SH-SY5Y (cell line): Measurements from ENCODE around the gene UST.

Source experiments
- GATA2 ChIP-seq: IDR thresholded peaks from 2 replicates; pipeline ENCODE4 v1.6.1; 2011; ENCODE audit warnings: mild to moderate bottlenecking, low read depth, low read length
- GATA3 ChIP-seq: IDR thresholded peaks from 2 replicates; pipeline ENCODE4 v1.6.1; 2011; ENCODE audit warnings: low read depth, mild to moderate bottlenecking, low read length, moderate library complexity

The UST gene

DNA sequence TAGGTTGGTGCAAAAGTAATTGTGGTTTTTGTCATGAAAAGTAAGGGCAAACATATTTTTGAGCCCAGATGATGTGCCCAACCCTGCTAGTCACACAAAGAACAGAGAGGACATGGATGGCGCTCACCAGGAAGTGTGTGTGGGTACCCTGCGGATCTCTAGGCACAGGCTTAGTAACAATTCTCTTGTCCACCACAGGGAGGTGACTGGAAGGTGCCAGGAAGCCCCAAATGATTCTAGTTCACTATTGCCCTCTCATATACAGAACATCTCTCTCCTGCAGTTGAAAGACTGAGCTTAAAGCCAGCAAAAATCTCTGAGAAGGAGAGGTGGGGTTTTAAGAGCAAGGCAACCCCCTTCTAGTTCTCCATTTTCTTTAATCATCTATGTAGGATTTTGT, 298.6 kb downstream of the UST start:
- TF ChIP-seq GATA2 (no peak), GATA3 (no peak)

DNA sequence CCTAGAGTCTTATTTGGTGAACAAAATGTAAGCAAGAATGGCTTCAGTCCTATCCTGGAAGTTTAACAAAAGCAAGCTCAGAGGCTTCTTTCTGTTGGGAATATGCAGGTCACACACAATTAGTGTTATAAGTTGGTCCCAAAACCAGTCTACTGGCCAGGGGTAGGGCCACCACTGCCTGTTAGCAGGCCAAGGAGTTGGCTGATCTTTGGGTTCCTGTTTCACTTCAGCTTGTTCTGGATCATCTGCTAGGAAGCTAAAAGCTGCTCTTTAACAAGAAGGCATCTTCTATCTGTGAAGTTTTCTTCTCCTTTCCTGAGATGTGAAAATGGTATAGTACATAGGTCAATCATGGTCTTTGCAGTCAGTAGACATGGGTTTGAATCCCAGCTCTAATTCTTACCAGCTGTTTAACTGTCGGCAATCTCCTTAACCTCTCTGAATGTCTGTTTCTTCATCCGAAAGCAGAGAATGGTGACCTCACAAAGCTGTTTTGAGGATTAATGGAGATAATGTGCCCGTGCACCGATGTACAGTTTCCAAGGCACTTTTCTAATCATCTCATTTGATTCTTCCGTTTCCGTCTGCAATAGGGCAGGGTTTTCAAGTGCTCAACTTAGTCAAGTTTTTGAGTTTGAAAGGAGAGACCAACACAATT, 299.5 kb downstream of the UST start:
- TF ChIP-seq GATA3 (no peak), GATA2 (no peak)

DNA sequence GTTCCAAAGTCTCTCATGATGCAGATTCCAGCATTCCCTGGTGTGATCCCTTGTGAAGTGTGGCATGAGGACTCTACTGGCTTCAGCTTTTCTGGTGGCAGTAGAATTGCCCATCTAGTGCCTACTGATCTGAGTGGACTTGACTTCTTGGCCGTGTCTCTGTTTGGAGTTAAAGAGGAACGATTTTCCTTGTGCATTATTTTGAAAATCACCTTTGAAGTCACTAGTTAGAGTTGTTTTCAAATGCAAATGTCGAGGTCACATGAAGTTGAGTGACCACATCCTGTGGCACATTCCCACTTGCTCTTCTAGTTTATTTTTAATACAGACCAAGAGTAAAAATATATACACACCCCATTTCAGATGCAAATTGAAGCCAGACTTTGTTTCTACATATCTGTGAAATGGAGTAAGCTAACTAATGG, 300.0 kb downstream of the UST start:
- TF ChIP-seq GATA3, result no peak
- TF ChIP-seq GATA2, result no peak

DNA sequence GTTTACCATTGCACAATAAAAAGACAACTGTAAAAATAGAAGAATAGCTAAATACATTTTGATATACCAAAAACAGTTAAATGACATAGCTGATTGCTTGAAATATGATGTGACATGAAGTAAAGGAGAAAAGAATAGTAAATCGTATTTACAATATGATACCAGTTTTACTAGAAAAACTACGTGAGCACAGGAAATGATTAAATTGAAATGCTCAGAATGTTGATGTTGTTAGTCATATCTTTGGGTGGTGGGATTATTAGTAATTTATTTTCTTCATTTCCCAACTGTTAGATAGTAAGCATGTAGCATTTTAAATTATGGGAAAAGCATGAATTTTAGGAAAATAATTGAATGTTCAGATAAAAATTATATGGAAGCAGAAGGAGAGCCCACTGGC, 302.4 kb downstream of the UST start:
- no peak for TF ChIP-seq GATA2
- no peak for TF ChIP-seq GATA3

DNA sequence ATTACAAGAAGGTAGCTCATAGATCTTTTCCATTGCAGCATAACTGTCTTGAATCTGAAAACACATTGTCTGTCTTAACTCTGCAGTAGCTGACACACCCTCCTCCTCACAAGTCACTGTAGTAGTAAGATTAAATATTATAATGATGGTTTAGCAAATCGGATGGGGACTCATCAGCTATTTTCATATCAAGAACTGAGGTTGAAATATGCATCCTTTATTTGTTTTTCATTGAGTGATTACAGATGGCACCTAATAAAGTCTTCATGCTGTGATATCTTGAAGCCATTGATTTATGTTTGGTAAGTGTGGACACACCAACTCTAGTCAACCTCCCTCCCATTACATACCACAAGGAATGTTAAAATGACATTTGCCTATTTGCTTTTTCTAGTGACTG, 303.3 kb downstream of the UST start:
- TF ChIP-seq GATA3, result no peak
- no peak for TF ChIP-seq GATA2

DNA sequence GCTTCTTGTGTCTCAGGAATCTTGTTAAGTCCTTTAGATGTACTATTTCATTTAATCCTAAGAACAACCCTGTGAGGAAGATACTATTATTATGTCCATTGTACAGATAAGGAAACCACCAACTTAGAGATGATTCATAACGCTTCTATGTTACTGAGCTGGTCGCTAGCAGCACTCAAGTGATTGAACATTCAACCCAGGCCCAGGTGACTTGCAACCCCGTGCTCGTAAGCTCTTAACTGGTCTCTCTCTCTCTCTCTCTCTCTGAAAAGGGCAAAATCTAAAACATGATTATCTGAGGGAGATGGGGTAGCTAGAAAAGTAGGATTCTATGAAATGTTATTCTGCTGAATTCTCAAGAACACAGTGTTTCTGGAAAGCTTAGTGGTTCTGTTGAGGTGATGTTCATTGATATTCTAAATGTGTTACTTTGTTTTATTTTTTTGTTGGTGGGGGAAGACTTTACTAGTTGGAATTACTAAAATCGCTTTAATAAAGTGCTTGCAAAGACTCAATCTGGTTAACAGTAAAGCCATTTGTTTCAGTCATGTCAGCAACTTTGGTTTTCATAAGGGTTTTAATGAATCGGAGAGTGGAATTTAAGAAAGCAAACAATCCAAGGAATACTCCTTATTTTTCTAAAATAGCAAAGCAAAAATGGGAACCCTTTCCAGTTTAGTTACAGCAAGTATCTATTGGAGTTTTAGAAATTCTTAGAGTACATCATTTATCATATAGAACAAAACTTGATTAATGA, 305.7 kb downstream of the UST start:
- TF ChIP-seq GATA3, result no peak
- TF ChIP-seq GATA2, result no peak

DNA sequence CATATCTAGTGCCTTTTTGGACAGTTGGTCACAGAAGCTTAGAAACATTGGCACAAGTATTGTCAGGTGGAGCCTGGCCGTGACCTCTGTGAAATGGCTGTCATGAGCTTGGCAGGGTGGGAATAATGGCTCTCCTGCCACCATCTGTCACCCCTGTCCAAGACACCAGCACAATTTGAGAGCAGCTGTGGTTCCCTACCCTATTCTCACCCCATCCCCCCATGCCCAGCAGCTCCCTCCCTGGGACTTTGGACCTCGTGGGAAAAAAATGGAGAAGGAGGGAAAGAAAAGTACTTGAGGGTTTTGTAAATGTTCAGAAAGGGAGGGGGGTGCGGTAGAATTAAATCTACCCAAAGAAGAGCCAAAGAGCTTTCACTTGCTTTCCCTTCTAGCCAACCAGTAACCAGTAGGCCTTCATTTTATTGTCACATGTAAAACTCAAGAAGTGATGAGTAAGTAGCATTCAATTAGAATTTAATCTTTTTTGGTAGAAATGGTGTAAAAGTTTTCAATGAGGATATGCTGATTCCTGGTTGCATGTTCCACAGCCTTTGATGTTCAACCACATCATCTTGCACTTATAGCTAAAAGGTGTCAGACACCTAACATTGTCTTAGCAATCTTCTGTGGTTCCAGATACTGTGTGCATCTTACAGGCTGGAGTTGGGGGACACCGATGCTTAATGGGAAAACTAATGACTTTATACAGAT, 307.2 kb downstream of the UST start:
- TF ChIP-seq GATA3, result no peak
- no peak for TF ChIP-seq GATA2

DNA sequence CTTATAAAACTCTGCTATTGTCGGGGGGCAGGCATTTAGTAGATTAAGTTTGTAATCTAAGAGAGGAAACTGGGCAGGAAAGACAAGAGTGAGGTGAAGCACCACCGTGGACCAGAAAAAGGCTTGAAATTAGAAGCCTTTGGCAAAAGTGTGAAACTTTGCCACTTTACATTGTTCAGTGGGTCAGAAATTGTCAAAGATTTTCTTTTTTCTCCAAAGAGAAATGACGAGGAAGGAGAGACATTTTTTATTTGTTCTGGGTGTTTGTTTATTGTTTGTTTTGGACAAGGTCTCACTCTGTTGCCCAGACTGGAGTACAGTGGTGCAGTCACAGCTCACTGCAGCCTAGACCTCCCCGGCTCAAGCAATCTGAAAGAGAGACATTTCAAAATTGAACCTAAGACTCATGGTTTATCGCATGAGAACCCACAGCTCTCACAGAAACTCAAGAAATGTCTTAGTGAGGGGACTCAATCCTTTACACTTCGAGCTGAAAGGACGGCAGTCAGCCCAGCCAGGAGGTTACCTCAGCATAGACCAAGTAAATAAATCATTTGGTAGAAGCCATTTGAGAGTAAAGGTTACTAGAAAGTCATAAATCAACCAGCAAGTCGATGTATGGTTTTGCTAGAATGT, 307.8 kb downstream of the UST start:
- TF ChIP-seq GATA2, result no peak
- no peak for TF ChIP-seq GATA3

DNA sequence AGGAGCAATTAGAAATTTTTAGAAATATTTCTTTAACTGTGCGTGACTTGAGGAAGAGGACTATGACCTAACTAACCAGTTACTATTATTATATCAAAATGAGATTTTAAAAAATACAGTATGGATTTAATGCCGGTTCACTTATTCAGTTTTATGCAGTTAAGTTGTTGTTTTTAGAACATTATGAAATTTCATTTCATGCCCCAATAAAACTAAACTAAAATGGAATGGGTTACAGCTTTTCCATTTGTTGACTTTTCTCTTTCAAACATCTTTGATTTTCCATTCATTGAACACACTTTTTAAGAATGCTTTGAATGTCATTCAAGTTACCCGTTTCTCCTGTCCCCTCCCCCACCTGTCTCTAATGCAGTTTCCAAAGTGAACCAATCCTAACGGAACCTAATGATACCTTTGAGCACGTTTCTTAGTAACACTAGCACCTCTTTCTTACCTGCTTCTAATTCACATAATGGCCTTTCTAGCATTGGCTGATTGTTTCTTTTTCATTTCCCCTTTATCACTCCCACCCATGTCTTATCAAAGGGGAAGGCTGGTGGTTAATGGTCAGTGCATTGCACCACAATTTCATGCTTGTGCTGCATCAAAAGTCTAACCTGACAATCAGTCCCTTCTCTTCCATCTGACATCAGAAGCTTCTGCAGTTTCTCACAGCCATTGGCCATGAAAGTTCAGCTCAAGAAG, 308.5 kb downstream of the UST start:
- TF ChIP-seq GATA3 (no peak), GATA2 (no peak)

DNA sequence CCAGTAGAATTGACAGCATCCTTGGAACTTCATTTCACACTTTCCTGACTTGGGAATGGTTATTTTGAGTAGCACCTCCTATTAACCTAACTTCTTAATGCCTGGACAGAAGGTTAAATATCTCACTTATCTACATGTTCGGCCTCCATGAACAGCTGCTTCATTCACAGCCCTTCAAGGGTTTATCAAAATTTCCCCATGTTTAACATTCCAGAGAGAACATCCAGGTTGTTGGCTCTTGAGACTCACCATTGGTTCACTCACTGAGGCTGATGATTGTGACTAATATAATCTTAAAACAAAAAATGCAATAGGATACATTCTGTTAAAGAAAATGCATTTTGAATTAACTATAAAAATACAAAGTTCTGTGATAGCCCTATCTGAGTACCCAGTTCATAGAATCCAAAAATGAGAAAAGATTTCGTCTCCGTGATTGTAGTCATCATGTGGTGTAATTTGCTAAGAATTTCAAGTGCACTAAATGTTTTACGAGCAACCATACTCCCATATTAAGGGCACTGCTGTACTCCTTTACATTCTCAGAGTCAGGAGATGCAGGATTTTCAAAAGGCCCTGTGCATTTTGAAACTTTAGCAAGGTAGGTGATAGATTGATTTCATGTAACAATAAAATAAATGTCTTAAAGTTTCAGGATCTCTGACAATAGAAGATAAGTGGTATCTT, 310.1 kb downstream of the UST start:
- TF ChIP-seq GATA2 (no peak), GATA3 (no peak)

DNA sequence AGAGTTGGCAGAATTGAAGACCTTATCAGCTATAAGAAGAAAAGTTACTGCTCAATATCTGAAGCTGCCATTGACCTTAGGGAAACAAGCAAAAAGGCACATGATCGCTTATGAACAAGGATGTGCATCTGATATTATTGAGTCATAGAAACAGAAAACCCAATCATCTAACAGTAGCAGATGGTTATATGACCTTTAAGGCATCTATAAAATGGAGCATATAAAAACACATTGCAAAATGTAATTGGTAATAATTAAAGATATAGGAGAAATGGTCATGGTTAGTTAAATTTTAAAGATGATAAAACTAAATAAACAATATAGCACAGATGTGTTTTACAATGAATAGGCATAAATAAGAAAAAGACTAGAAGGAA, 310.6 kb downstream of the UST start:
- TF ChIP-seq GATA2 (no peak), GATA3 (no peak)

DNA sequence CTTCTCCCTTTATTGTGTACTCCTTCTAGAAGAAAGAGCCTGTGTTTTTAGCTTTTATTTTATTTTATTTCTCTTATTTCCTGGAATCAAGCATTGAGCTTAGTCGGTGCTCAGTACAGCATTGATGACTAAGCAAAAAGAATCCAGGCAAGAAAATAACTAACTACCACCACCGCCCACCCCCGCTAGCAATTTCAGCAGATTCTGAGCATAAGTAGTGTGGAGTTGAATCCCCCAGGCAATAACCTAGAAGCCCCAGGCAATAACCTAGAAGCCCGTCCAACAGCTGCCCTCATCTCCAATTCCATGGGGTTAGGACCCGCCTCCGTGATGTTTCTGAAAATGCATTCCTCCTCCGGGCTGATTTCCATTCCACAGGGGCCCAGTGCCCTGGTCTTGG, 312.7 kb downstream of the UST start:
- TF ChIP-seq GATA2, result no peak
- no peak for TF ChIP-seq GATA3

DNA sequence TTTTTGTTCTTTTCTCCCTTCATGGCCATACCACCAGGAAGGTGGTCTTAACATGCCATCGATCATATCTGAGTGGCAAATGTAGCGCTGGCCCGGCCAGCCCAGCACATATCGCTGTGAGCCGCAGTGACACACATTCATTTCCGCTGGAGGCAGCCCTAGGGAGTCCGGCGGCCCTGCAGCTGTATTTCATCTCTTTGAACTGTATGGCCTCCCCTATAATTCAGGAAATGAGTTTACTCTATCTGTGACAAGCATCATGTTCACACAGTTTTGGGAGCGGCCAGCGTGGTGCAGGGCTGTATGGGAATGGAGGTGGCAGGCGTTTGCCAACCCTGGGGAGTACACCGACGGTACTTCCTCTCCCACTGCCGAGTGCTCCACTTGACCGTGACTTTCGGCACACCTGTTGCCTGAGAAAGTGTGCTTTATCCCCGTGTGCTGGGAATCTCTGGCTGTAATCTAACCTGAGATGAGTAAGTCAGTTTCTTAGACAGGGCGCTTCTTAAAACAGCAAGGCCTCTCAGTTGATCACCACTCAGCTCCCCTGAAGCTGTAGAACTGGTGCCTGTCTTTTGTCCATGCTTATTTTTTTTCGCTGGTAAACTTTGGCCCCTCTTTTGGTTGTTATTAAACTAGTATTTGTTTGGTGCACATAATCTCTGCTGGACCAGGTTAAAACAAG, 313.6 kb downstream of the UST start:
- TF ChIP-seq GATA3, result no peak
- peak; percentile 77 for TF ChIP-seq GATA2
